Fibroblast of lung (primary cell): ENCODE measurements around the gene SLFN12L. TPM values are rescaled to one million over a fixed set of nuclear protein-coding genes. Genes with fewer than 3 reads are reported as not detected.
A peak's percentile ranks its signal among the peaks of the same experiment; 100 is the strongest.
"Not testable (repeated sequence)": the region's sequence is repeated elsewhere in the genome, so short reads cannot be mapped to it uniquely, and the experiment has no call there.

Experiments used
- DNase-seq, 2 donors: peaks; one replicate each; pipeline versions ENCODE4 v3.0.0 to v3.0.0-alpha.2; 2010; ENCODE audit warnings: low read depth in 2 of 2
- H2AFZ ChIP-seq: 2 replicates; pipeline ENCODE4 v1.5.1; 2012; ENCODE audit warnings: low read length, control low read depth, inconsistent platforms
- H3K27ac ChIP-seq: 2 replicates; pipeline ENCODE4 v1.5.1; 2011; ENCODE audit warnings: low read length, control low read depth; ENCODE audit not compliant: insufficient read depth
- H3K27me3 ChIP-seq: 2 replicates; pipeline ENCODE4 v1.5.1; 2011; ENCODE audit warnings: mild to moderate bottlenecking, low read length; ENCODE audit not compliant: control insufficient read depth, insufficient read depth
- H3K36me3 ChIP-seq: 2 replicates; pipeline ENCODE4 v1.5.1; 2011; ENCODE audit warnings: low read length; ENCODE audit not compliant: control insufficient read depth, insufficient read depth
- H3K4me1 ChIP-seq: 2 replicates; pipeline ENCODE4 v1.5.1; 2011; ENCODE audit warnings: low read length; ENCODE audit not compliant: control insufficient read depth, insufficient read depth; ENCODE audit errors: extremely low read depth
- H3K4me2 ChIP-seq: 2 replicates; pipeline ENCODE4 v1.5.1; 2011; ENCODE audit warnings: low read length, control low read depth; ENCODE audit not compliant: insufficient read depth; ENCODE audit errors: extremely low read depth
- H3K4me3 ChIP-seq, 4 experiments: fragments of 200-600 bp in 1 of 4; sonication (generic) in 1 of 4; replicated peaks in 1 of 4; 2 replicates each; pipeline ENCODE4 v1.5.1; 2011 to 2016; ENCODE audit warnings: low read length in 4 of 4, low read depth in 3 of 4, mild to moderate bottlenecking in 3 of 4, control low read depth in 2 of 4, inconsistent platforms in 1 of 4, mixed read lengths in 1 of 4; ENCODE audit not compliant: insufficient read depth in 1 of 4; ENCODE audit errors: control extremely low read depth in 1 of 4
- H3K79me2 ChIP-seq: 2 replicates; pipeline ENCODE4 v1.5.1; 2012; ENCODE audit warnings: mild to moderate bottlenecking, low read length, inconsistent platforms; ENCODE audit not compliant: control insufficient read depth, insufficient read depth
- H3K9ac ChIP-seq: 2 replicates; pipeline ENCODE4 v1.5.1; 2011; ENCODE audit warnings: mild to moderate bottlenecking, low read length, control low read depth; ENCODE audit not compliant: insufficient read depth
- H3K9me3 ChIP-seq: 2 replicates; pipeline ENCODE4 v1.5.1; 2012; ENCODE audit warnings: low read depth, low read length; ENCODE audit not compliant: control insufficient read depth, insufficient read depth
- H4K20me1 ChIP-seq: 2 replicates; pipeline ENCODE4 v1.5.1; 2011; ENCODE audit warnings: low read length; ENCODE audit not compliant: control insufficient read depth, insufficient read depth; ENCODE audit errors: extremely low read depth
- CTCF ChIP-seq, 2 donors: IDR thresholded peaks in 1 of 2; conservative IDR thresholded peaks in 1 of 2; 1 replicate in 1 of 2; 2 replicates in 1 of 2; pipeline ENCODE4 v1.5.1; 2011 to 2012; ENCODE audit warnings: low read length in 2 of 2, control low read depth in 1 of 2, inconsistent platforms in 1 of 2, low read depth in 1 of 2, mild to moderate bottlenecking in 1 of 2
- EZH2 ChIP-seq: IDR thresholded peaks from 2 replicates; pipeline ENCODE4 v1.5.1; 2012; ENCODE audit warnings: low read length, control low read depth, mild to moderate bottlenecking; ENCODE audit errors: missing control alignments
- polyA plus RNA-seq, 2 donors: library from polyadenylated mRNA; depleted of rRNA in 1 of 2; stranded (reverse) in 1 of 2; unstranded in 1 of 2; fragments of >200 nt; gene quantifications; 2 replicates each; pipeline ENCODE4 v1.2.1, GENCODE V29; 2011 to 2012; ENCODE audit warnings: missing spikeins in 1 of 2
- total RNA-seq: library from RNA; depleted of rRNA; stranded (reverse); fragments of >200 nt; gene quantifications from 2 replicates; pipeline ENCODE4 v1.2.1, GENCODE V29; 2014

SLFN12L gene
- total and polyA plus RNA-seq, 2 donors (not counting 1 experiment from before 2014, with no cell fraction given), result 0.09 to 0.17 TPM

- no peaks in the 10 kb centered on the region for H3K9me3 ChIP-seq
- H4K20me1 ChIP-seq, result no peaks in the 10 kb centered on the region
- TF ChIP-seq CTCF (conservative IDR thresholded peaks at IDR 0.05 in 1 of 2, IDR thresholded peaks at IDR 0.05 in 1 of 2; ENCODE audit: low read depth in 1 of 2, low read length in 2 of 2) (no peak), EZH2 (peak; percentile 47)
- H3K9ac ChIP-seq, result no peak overlapping the region
- H3K4me2 ChIP-seq, result no peak overlapping the region
- H3K36me3 ChIP-seq, result no peaks in the 10 kb centered on the region
- H3K27ac ChIP-seq, result no peak overlapping the region
- H3K79me2 ChIP-seq, result no peaks in the 10 kb centered on the region
- H3K4me1 ChIP-seq, result no peaks in the 10 kb centered on the region
- no peak overlapping the region for H3K4me3 ChIP-seq
- no peak for DNase-seq
- H2AFZ ChIP-seq, result no peak overlapping the region
- peaks cover 12% of the 10 kb centered on the region for H3K27me3 ChIP-seq
These were observed 22.5 kb downstream of the SLFN12L start for GRCh38 chr17:35515027-35515426.

- Histone ChIP-seq H3K4me2 (no peak overlapping the region), H3K9me3 (no peaks in the 10 kb centered on the region), H3K79me2 (no peaks in the 10 kb centered on the region), H3K4me1 (no peaks in the 10 kb centered on the region), H3K36me3 (no peaks in the 10 kb centered on the region), H2AFZ (no peak overlapping the region), H3K27ac (no peak overlapping the region), H3K9ac (no peak overlapping the region), H4K20me1 (no peaks in the 10 kb centered on the region), H3K27me3 (peaks cover 12% of the 10 kb centered on the region), H3K4me3 (no peak overlapping the region)
- DNase-seq, result peak in 1 of 2 donors; percentile 11
- TF ChIP-seq CTCF (conservative IDR thresholded peaks at IDR 0.05 in 1 of 2, IDR thresholded peaks at IDR 0.05 in 1 of 2; ENCODE audit: low read depth in 1 of 2, low read length in 2 of 2), result no peak
- no peak for TF ChIP-seq EZH2
These were observed 22.9 kb downstream of the SLFN12L start for GRCh38 chr17:35514564-35514963.

- H3K79me2 ChIP-seq, result no peaks in the 10 kb centered on the region
- H3K36me3 ChIP-seq, result no peaks in the 10 kb centered on the region
- no peak overlapping the region for H3K4me2 ChIP-seq
- no peaks in the 10 kb centered on the region for H4K20me1 ChIP-seq
- no peak overlapping the region for H3K9ac ChIP-seq
- H3K4me3 ChIP-seq, result no peak overlapping the region
- TF ChIP-seq EZH2 (no peak), CTCF (conservative IDR thresholded peaks at IDR 0.05 in 1 of 2, IDR thresholded peaks at IDR 0.05 in 1 of 2; ENCODE audit: low read depth in 1 of 2, low read length in 2 of 2) (no peak)
- H3K4me1 ChIP-seq, result no peaks in the 10 kb centered on the region
- no peak overlapping the region for H2AFZ ChIP-seq
- H3K9me3 ChIP-seq, result no peaks in the 10 kb centered on the region
- peaks cover 19% of the 10 kb centered on the region for H3K27me3 ChIP-seq
- no peak overlapping the region for H3K27ac ChIP-seq
- no peak for DNase-seq
These were observed 27.4 kb downstream of the SLFN12L start for GRCh38 chr17:35510052-35510451.

- H3K27me3 ChIP-seq, H3K4me1 ChIP-seq, H3K27ac ChIP-seq, H2AFZ ChIP-seq, H3K9ac ChIP-seq, H3K4me2 ChIP-seq, H4K20me1 ChIP-seq, H3K4me3 ChIP-seq, H3K79me2 ChIP-seq, H3K36me3 ChIP-seq, H3K9me3 ChIP-seq, DNase-seq: not testable (repeated sequence)
These were observed 29.8 kb downstream of the SLFN12L start for GRCh38 chr17:35507714-35508113.
